GM12801 (cell line): ENCODE results near the gene SECISBP2L.

Experiments
- CTCF ChIP-seq: IDR thresholded peaks from one replicate; pipeline ENCODE4 v1.5.1; 2011; ENCODE audit warnings: control low read depth; ENCODE audit not compliant: insufficient read length; ENCODE audit errors: extremely low read depth

SECISBP2L gene

GRCh38 chr15:49063402-49064280 lies 17.4 kb upstream of the SECISBP2L start:
- TF ChIP-seq CTCF = no peak

GRCh38 chr15:49062900-49063299 lies 16.7 kb upstream of the SECISBP2L start:
- TF ChIP-seq CTCF = no peak

- TF ChIP-seq CTCF = no peak
These were observed 14.7 kb upstream of the SECISBP2L start for GRCh38 chr15:49060710-49061495.

- no peak for TF ChIP-seq CTCF
These were observed 13.2 kb upstream of the SECISBP2L start for GRCh38 chr15:49059491-49059890.

GRCh38 chr15:49058559-49058958 lies 12.3 kb upstream of the SECISBP2L start:
- no peak for TF ChIP-seq CTCF

GRCh38 chr15:49055630-49056029 lies 9.4 kb upstream of the SECISBP2L start:
- no peak for TF ChIP-seq CTCF

GRCh38 chr15:49052662-49053061 lies 6.4 kb upstream of the SECISBP2L start:
- no peak for TF ChIP-seq CTCF
